ENCODE results near the gene MRPL57.
"Not testable (repeated sequence)": the region's sequence is repeated elsewhere in the genome, so short reads cannot be mapped to it uniquely, and the experiment has no call there.

The MRPL57 gene

DNA sequence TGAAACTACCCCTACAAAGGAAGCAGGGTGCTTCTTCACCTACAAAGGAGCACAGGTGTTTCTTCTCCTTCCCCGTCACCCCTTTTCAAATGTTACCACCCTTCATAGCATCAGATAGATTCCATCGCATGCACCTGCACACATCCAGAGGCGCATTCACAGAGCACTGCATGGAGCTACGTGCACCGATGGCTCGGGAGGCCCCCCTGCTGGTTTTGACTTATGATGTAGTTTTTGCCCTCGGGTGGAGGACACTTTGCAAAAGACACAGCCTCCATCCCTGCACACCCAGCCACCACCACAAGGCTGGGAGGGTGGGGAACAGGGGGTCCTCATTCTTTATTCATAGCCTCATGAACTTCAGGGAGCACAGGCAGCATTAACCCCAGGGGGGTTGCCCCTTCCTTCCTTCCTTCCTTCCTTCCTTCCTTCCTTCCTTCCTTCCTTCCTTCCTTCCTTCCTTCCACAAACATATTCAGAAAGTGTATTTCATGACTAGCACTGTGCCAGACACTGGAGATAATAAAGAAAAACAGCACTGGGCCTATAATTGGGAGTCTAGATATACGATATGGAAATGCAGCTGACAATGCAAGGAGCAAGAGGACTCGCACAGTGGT, 21.3 kb downstream of the MRPL57 start:
- not testable (repeated sequence) for H3K4me1 ChIP-seq (ENCODE audit: insufficient read depth, low read length); H3K9ac ChIP-seq (ENCODE audit: low read length); H3K27ac ChIP-seq (ENCODE audit: low read depth, low read length); H3K9me3 ChIP-seq (ENCODE audit: low read length); H3K4me3 ChIP-seq (ENCODE audit: low read depth in 1 of 2, low read length in 2 of 2); H3K27me3 ChIP-seq (ENCODE audit: control insufficient read depth in 1 of 2, insufficient read depth in 2 of 2, low read length in 2 of 2); H3K36me3 ChIP-seq (ENCODE audit: insufficient read depth, low read length)

DNA sequence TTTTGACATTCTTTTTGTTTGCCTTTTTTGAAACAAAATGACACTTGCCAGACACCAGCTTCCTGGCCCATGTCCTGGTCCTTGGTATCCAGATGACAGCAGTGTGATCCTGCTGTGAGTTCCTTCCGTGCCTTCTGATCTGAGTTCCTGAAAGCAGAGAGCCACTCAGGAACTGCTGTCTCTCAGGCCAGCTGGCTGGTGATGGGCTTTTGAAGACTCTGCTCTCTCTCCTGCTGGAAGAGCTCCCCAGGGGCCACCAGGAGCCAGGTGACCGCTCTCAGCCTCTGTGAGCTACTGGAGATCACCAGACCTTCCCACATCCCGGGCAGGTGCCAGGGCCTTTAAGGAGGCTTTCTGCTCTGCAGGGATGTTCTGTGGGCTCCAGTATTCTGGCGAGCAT, 21.9 kb downstream of the MRPL57 start:
- H3K9me3 ChIP-seq (ENCODE audit: low read length); H3K27ac ChIP-seq (ENCODE audit: low read depth, low read length); H3K36me3 ChIP-seq (ENCODE audit: insufficient read depth, low read length); H3K4me1 ChIP-seq (ENCODE audit: insufficient read depth, low read length); H3K27me3 ChIP-seq (ENCODE audit: control insufficient read depth in 1 of 2, insufficient read depth in 2 of 2, low read length in 2 of 2); H3K4me3 ChIP-seq (ENCODE audit: low read depth in 1 of 2, low read length in 2 of 2); H3K9ac ChIP-seq (ENCODE audit: low read length): not testable (repeated sequence)

GRCh38 chr13:21201456-21202190, 25.2 kb downstream of the MRPL57 start:
- not testable (repeated sequence) for H3K27me3 ChIP-seq (ENCODE audit: control insufficient read depth in 1 of 2, insufficient read depth in 2 of 2, low read length in 2 of 2); H3K4me3 ChIP-seq (ENCODE audit: low read depth in 1 of 2, low read length in 2 of 2); H3K9me3 ChIP-seq (ENCODE audit: low read length); H3K36me3 ChIP-seq (ENCODE audit: insufficient read depth, low read length); H3K9ac ChIP-seq (ENCODE audit: low read length); H3K27ac ChIP-seq (ENCODE audit: low read depth, low read length); H3K4me1 ChIP-seq (ENCODE audit: insufficient read depth, low read length)

- no peaks in the 10 kb centered on the region for H3K27me3 ChIP-seq (ENCODE audit: control insufficient read depth in 1 of 2, insufficient read depth in 2 of 2, low read length in 2 of 2)
- no peaks in the 10 kb centered on the region for H3K36me3 ChIP-seq (ENCODE audit: insufficient read depth, low read length)
- H3K27ac ChIP-seq (ENCODE audit: low read depth, low read length): no peak overlapping the region
- H3K4me3 ChIP-seq (ENCODE audit: low read depth in 1 of 2, low read length in 2 of 2): no peak overlapping the region
- H3K9ac ChIP-seq (ENCODE audit: low read length): no peak overlapping the region
- H3K9me3 ChIP-seq (ENCODE audit: low read length): no peaks in the 10 kb centered on the region
- no peaks in the 10 kb centered on the region for H3K4me1 ChIP-seq (ENCODE audit: insufficient read depth, low read length)
These were observed 26.5 kb downstream of the MRPL57 start for GRCh38 chr13:21202767-21203531.

DNA sequence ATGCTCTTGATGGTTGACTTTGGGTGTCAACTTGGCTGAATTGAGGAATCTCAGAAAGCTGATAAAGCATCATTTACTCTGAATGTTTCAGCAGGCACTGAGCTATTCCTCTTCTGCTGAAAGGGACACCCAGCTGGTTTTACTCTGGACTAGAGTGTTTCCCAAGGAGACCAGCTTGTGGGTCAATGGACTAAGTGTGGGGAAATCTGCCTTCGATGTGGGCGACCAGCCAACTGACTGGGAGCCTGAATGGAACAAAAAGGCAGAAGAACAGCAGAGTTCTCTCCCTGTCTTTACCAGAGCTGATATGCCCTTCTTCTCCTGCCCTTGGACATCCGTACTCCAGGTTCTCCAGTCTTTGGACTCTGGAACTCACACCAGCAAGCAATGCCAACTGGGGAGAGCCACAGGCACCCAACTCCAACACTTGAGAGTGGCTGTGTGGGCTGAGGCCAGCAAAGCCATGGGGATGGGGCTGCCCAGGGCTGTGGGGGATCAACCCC, 32.2 kb downstream of the MRPL57 start:
- no peak overlapping the region for H3K9ac ChIP-seq (ENCODE audit: low read length)
- H3K9me3 ChIP-seq (ENCODE audit: low read length): no peaks in the 10 kb centered on the region
- no peak overlapping the region for H3K27ac ChIP-seq (ENCODE audit: low read depth, low read length)
- no peaks in the 10 kb centered on the region for H3K4me1 ChIP-seq (ENCODE audit: insufficient read depth, low read length)
- H3K36me3 ChIP-seq (ENCODE audit: insufficient read depth, low read length): no peaks in the 10 kb centered on the region
- no peaks in the 10 kb centered on the region for H3K27me3 ChIP-seq (ENCODE audit: control insufficient read depth in 1 of 2, insufficient read depth in 2 of 2, low read length in 2 of 2)
- no peak overlapping the region for H3K4me3 ChIP-seq (ENCODE audit: low read depth in 1 of 2, low read length in 2 of 2)

DNA sequence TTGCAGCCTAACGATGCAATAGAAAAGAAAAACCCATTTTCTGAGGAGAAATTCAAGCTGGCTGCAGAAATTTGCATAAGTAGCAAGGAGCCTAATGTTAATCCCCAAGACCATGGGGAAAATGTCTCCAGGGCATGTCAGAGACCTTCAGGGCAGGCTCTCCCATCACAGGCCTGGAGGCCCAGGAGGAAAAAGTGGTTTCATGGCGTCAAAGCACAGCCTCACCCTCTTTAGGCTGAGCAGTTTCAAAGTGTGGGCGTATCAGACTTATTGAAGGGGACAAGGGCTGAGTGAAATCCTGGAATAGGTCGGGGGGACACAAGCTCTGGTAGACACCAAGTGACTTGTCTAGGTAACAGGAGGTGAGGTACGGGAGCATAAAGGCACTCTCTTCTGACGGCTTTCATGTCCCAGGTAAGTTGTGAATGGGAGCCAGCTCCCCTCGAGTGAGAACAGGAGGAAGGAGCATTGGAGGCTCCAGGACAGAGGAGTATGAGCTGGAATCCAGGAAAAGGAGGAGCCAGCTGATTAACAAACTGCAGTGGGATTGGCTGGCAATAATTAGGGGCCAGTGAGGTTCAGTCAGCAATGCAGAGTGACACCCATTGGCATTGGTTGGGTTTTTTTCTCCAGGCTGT, 35.8 kb downstream of the MRPL57 start:
- Histone ChIP-seq H3K4me3 (ENCODE audit: low read depth in 1 of 2, low read length in 2 of 2) (no peak overlapping the region), H3K9ac (ENCODE audit: low read length) (no peak overlapping the region), H3K27me3 (ENCODE audit: control insufficient read depth in 1 of 2, insufficient read depth in 2 of 2, low read length in 2 of 2) (no peaks in the 10 kb centered on the region), H3K36me3 (ENCODE audit: insufficient read depth, low read length) (no peaks in the 10 kb centered on the region), H3K27ac (ENCODE audit: low read depth, low read length) (no peak overlapping the region), H3K9me3 (ENCODE audit: low read length) (no peaks in the 10 kb centered on the region), H3K4me1 (ENCODE audit: insufficient read depth, low read length) (no peaks in the 10 kb centered on the region)

DNA sequence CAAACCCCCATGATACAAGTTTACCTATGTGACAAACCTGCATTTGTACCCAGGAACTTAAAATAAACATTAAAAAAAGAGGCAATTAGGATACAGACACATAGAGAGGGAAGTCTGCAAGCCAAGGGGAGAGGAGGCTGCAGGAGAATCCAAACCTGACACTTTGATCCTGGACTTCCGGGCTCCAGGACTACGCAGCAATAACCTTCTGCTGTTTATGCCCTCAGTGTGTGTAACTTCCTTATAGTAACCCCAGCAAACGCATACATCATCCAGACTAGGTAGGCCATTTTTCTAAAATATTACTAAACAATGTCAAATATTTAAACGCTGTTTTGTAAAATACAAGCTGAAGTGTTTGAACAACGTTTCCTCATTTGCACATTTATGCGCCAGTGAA, 39.0 kb downstream of the MRPL57 start:
- not testable (repeated sequence) for H3K27me3 ChIP-seq (ENCODE audit: control insufficient read depth in 1 of 2, insufficient read depth in 2 of 2, low read length in 2 of 2); H3K36me3 ChIP-seq (ENCODE audit: insufficient read depth, low read length); H3K4me1 ChIP-seq (ENCODE audit: insufficient read depth, low read length); H3K9ac ChIP-seq (ENCODE audit: low read length); H3K4me3 ChIP-seq (ENCODE audit: low read depth in 1 of 2, low read length in 2 of 2); H3K9me3 ChIP-seq (ENCODE audit: low read length); H3K27ac ChIP-seq (ENCODE audit: low read depth, low read length)

GRCh38 chr13:21216332-21216731, 39.9 kb downstream of the MRPL57 start:
- Histone ChIP-seq H3K9me3 (ENCODE audit: low read length) (no peaks in the 10 kb centered on the region), H3K27me3 (ENCODE audit: control insufficient read depth in 1 of 2, insufficient read depth in 2 of 2, low read length in 2 of 2) (no peaks in the 10 kb centered on the region), H3K36me3 (ENCODE audit: insufficient read depth, low read length) (no peaks in the 10 kb centered on the region), H3K27ac (ENCODE audit: low read depth, low read length) (no peak overlapping the region), H3K9ac (ENCODE audit: low read length) (no peak overlapping the region), H3K4me3 (ENCODE audit: low read depth in 1 of 2, low read length in 2 of 2) (no peak overlapping the region), H3K4me1 (ENCODE audit: insufficient read depth, low read length) (no peaks in the 10 kb centered on the region)

- Histone ChIP-seq H3K9me3 (ENCODE audit: low read length) (peaks cover 4% of the 10 kb centered on the region), H3K9ac (ENCODE audit: low read length) (no peak overlapping the region), H3K4me1 (ENCODE audit: insufficient read depth, low read length) (no peaks in the 10 kb centered on the region), H3K27me3 (ENCODE audit: control insufficient read depth in 1 of 2, insufficient read depth in 2 of 2, low read length in 2 of 2) (no peaks in the 10 kb centered on the region), H3K27ac (ENCODE audit: low read depth, low read length) (no peak overlapping the region), H3K4me3 (ENCODE audit: low read depth in 1 of 2, low read length in 2 of 2) (no peak overlapping the region), H3K36me3 (ENCODE audit: insufficient read depth, low read length) (no peaks in the 10 kb centered on the region)
These were observed 42.0 kb downstream of the MRPL57 start for GRCh38 chr13:21218351-21219035.

DNA sequence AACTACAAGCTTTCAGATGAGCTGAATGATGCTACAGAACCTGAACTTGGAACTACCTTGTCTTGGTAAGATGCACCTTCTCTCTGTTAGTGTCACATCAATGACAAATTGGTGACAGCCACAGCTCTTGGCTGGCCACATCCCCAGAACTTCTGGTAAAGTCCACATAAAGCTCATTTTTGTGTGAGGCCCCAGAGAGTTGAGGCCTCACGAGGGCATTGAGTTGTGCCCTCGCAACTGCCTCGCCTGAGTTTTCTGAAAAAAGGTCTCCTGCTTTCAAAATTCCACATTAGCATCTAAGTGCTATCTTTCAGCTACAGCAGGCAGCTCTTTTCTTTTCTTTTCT, 42.6 kb downstream of the MRPL57 start:
- Histone ChIP-seq H3K27me3 (ENCODE audit: control insufficient read depth in 1 of 2, insufficient read depth in 2 of 2, low read length in 2 of 2) (no peaks in the 10 kb centered on the region), H3K9ac (ENCODE audit: low read length) (no peak overlapping the region), H3K36me3 (ENCODE audit: insufficient read depth, low read length) (no peaks in the 10 kb centered on the region), H3K9me3 (ENCODE audit: low read length) (peaks cover 4% of the 10 kb centered on the region), H3K27ac (ENCODE audit: low read depth, low read length) (no peak overlapping the region), H3K4me3 (ENCODE audit: low read depth in 1 of 2, low read length in 2 of 2) (no peak overlapping the region), H3K4me1 (ENCODE audit: insufficient read depth, low read length) (no peaks in the 10 kb centered on the region)

GRCh38 chr13:21219716-21220115, 43.3 kb downstream of the MRPL57 start:
- not testable (repeated sequence) for H3K4me3 ChIP-seq (ENCODE audit: low read depth in 1 of 2, low read length in 2 of 2); H3K9ac ChIP-seq (ENCODE audit: low read length); H3K36me3 ChIP-seq (ENCODE audit: insufficient read depth, low read length); H3K27me3 ChIP-seq (ENCODE audit: control insufficient read depth in 1 of 2, insufficient read depth in 2 of 2, low read length in 2 of 2); H3K9me3 ChIP-seq (ENCODE audit: low read length); H3K4me1 ChIP-seq (ENCODE audit: insufficient read depth, low read length); H3K27ac ChIP-seq (ENCODE audit: low read depth, low read length)
